Measurements from ENCODE around the gene PFDN4. TPM values are rescaled to one million over a fixed set of nuclear protein-coding genes. Genes with fewer than 3 reads are reported as not detected.

PFDN4 gene
- total RNA-seq, 1 experiment from 2014 or later, result 90.1 TPM

DNA sequence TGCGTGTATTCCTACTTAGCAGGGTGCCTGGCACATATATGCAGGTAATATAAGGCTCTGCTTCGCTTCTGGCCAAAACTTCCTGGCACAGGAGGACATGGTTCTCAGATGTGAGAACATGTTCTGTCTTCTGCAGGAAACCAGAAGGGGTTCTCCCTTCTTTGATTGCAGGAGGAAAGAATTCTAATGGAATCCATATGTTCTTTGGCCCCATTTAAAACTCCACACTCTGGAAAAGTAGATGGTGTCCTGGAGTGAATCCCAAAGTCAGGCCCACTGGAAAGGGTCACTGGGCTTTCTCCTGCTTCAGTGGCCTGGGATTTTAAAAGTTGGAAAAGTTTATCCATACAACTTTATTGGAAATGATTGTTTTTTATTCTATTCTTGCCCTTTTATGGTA, 17.7 kb upstream of the PFDN4 start:
- Mint-ChIP-seq H3K4me3 (no peak overlapping the region), H3K4me1 (0 out of 2 replicates have a peak, but pooled peaks cover 2% of the 10 kb centered on the region), H3K27ac (no peak overlapping the region), H3K36me3 (no peaks in the 10 kb centered on the region), H3K27me3 (ENCODE audit: low read depth) (no peaks in the 10 kb centered on the region), H3K9me3 (peaks cover 5% of the 10 kb centered on the region; the same call in 1 of the 2 replicates)
- no peak for ATAC-seq
- TF ChIP-seq CBFB (CRISPR knock-in tag; IDR thresholded peaks at IDR 0.05; ENCODE audit: low read depth) (no peak), ELF4 (CRISPR knock-in tag; IDR thresholded peaks at IDR 0.05; ENCODE audit: low read depth) (no peak), MYBL2 (CRISPR knock-in tag; IDR thresholded peaks at IDR 0.05) (no peak)
- TF ChIP-seq, protein P1, sequence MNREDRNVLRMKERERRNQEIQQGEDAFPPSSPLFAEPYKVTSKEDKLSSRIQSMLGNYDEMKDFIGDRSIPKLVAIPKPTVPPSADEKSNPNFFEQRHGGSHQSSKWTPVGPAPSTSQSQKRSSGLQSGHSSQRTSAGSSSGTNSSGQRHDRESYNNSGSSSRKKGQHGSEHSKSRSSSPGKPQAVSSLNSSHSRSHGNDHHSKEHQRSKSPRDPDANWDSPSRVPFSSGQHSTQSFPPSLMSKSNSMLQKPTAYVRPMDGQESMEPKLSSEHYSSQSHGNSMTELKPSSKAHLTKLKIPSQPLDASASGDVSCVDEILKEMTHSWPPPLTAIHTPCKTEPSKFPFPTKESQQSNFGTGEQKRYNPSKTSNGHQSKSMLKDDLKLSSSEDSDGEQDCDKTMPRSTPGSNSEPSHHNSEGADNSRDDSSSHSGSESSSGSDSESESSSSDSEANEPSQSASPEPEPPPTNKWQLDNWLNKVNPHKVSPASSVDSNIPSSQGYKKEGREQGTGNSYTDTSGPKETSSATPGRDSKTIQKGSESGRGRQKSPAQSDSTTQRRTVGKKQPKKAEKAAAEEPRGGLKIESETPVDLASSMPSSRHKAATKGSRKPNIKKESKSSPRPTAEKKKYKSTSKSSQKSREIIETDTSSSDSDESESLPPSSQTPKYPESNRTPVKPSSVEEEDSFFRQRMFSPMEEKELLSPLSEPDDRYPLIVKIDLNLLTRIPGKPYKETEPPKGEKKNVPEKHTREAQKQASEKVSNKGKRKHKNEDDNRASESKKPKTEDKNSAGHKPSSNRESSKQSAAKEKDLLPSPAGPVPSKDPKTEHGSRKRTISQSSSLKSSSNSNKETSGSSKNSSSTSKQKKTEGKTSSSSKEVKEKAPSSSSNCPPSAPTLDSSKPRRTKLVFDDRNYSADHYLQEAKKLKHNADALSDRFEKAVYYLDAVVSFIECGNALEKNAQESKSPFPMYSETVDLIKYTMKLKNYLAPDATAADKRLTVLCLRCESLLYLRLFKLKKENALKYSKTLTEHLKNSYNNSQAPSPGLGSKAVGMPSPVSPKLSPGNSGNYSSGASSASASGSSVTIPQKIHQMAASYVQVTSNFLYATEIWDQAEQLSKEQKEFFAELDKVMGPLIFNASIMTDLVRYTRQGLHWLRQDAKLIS (CRISPR knock-in tag; IDR thresholded peaks at IDR 0.05; ENCODE audit: borderline replicate concordance), result no peak
- CTCF ChIA-PET, result no interaction called here
- POLR2A ChIA-PET, result no interaction called here
- DNase-seq (ENCODE audit: low spot score), result no peak

GRCh38 chr20:54193817-54194216, 14.1 kb upstream of the PFDN4 start:
- ATAC-seq, result no peak
- POLR2A ChIA-PET, result no interaction called here
- H3K4me1 Mint-ChIP-seq, result peaks cover 9% of the 10 kb centered on the region; the same call in 1 of the 2 replicates
- CTCF ChIA-PET, result no interaction called here
- H3K36me3 Mint-ChIP-seq, result no peaks in the 10 kb centered on the region
- peaks cover 5% of the 10 kb centered on the region; the same call in 1 of the 2 replicates for H3K9me3 Mint-ChIP-seq
- no peak for DNase-seq (ENCODE audit: low spot score)
- no peaks in the 10 kb centered on the region for H3K27me3 Mint-ChIP-seq (ENCODE audit: low read depth)
- H3K4me3 Mint-ChIP-seq, result no peak overlapping the region
- H3K27ac Mint-ChIP-seq, result no peak overlapping the region
- no peak for TF ChIP-seq SMAD4 (CRISPR knock-in tag; IDR thresholded peaks at IDR 0.05)

- Mint-ChIP-seq H3K27me3 (ENCODE audit: low read depth) (no peaks in the 10 kb centered on the region), H3K9me3 (peaks cover 5% of the 10 kb centered on the region; the same call in 1 of the 2 replicates), H3K36me3 (no peaks in the 10 kb centered on the region), H3K4me1 (peaks cover 9% of the 10 kb centered on the region; the same call in 1 of the 2 replicates), H3K27ac (no peak overlapping the region), H3K4me3 (no peak overlapping the region)
- POLR2A ChIA-PET, result no interaction called here
- DNase-seq (ENCODE audit: low spot score) (no peak), ATAC-seq (peak; percentile 69)
- CTCF ChIA-PET, result interaction anchor here (1.2 kb wide), 1 partner anchor 101 kb away, joined by 3 read pairs; no protein-coding TSS in a partner anchor
- TF ChIP-seq, protein P2, sequence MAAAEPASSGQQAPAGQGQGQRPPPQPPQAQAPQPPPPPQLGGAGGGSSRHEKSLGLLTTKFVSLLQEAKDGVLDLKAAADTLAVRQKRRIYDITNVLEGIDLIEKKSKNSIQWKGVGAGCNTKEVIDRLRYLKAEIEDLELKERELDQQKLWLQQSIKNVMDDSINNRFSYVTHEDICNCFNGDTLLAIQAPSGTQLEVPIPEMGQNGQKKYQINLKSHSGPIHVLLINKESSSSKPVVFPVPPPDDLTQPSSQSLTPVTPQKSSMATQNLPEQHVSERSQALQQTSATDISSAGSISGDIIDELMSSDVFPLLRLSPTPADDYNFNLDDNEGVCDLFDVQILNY (CRISPR knock-in tag; IDR thresholded peaks at IDR 0.05), result no peak
- TF ChIP-seq SP1 (CRISPR knock-in tag; conservative IDR thresholded peaks at IDR 0.05) (no peak), ZNF416 (CRISPR knock-in tag; IDR thresholded peaks at IDR 0.05) (no peak), GABPB1 (CRISPR knock-in tag; IDR thresholded peaks at IDR 0.05) (peak; percentile 96)
Observed at GRCh38 chr20:54194724-54195438, 13.0 kb upstream of the PFDN4 start.

- CTCF ChIA-PET, result interaction anchor here (1.2 kb wide), 1 partner anchor 102 kb away, joined by 3 read pairs; no protein-coding TSS in a partner anchor
- TF ChIP-seq, protein P3, sequence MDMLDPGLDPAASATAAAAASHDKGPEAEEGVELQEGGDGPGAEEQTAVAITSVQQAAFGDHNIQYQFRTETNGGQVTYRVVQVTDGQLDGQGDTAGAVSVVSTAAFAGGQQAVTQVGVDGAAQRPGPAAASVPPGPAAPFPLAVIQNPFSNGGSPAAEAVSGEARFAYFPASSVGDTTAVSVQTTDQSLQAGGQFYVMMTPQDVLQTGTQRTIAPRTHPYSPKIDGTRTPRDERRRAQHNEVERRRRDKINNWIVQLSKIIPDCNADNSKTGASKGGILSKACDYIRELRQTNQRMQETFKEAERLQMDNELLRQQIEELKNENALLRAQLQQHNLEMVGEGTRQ (CRISPR knock-in tag; IDR thresholded peaks at IDR 0.05), result peak; percentile 44; the same call in 1 of the 2 replicates
- TF ChIP-seq CBFB (CRISPR knock-in tag; IDR thresholded peaks at IDR 0.05; ENCODE audit: low read depth), result no peak
- no peak for DNase-seq (ENCODE audit: low spot score)
- Mint-ChIP-seq H3K4me3 (no peak overlapping the region), H3K9me3 (peaks cover 5% of the 10 kb centered on the region; the same call in 1 of the 2 replicates), H3K27ac (no peak overlapping the region), H3K4me1 (peaks cover 14% of the 10 kb centered on the region), H3K27me3 (ENCODE audit: low read depth) (no peaks in the 10 kb centered on the region), H3K36me3 (no peaks in the 10 kb centered on the region)
- ATAC-seq, result no peak; the same call in 1 of the 2 replicates
- POLR2A ChIA-PET, result no interaction called here
Observed at GRCh38 chr20:54195483-54196472, 12.1 kb upstream of the PFDN4 start.

Measured in WTC11 (cell line).